Smooth muscle cell (in vitro differentiated cells): ENCODE data around the gene VN1R4. TPM values are rescaled to one million over a fixed set of nuclear protein-coding genes. Genes with fewer than 3 reads are reported as not detected.
"Not testable (repeated sequence)": the region's sequence is repeated elsewhere in the genome, so short reads cannot be mapped to it uniquely, and the experiment has no call there.

Experiments used
- DNase-seq: peaks from one replicate; lab custom pipeline; 2025; ENCODE audit not compliant: unreplicated experiment; lab: John Stamatoyannopoulos, UW
- H2AFZ ChIP-seq: fragments of 200-600 bp; sonication (generic); 2 replicates; pipeline ENCODE4 v1.6.0; 2016; ENCODE audit warnings: antibody characterized with exemption, low read depth, mild to moderate bottlenecking
- H3F3A ChIP-seq: fragments of 200-600 bp; sonication (generic); 2 replicates; pipeline ENCODE4 v1.6.0; 2017; ENCODE audit warnings: antibody characterized with exemption, low read depth
- H3K27ac ChIP-seq: fragments of 200-600 bp; sonication (generic); 2 replicates; pipeline ENCODE4 v1.5.1; 2016; ENCODE audit warnings: low read depth, mild to moderate bottlenecking
- H3K27me3 ChIP-seq: fragments of 200-600 bp; sonication (generic); 2 replicates; pipeline ENCODE4 v1.6.1; 2016; ENCODE audit warnings: low read depth, mild to moderate bottlenecking
- H3K36me3 ChIP-seq: fragments of 200-600 bp; sonication (generic); 2 replicates; pipeline ENCODE4 v1.5.1; 2016; ENCODE audit warnings: low read depth
- H3K4me1 ChIP-seq: fragments of 200-600 bp; sonication (generic); 2 replicates; pipeline ENCODE4 v1.5.1; 2016; ENCODE audit warnings: low read depth
- H3K4me2 ChIP-seq: fragments of 200-600 bp; sonication (generic); 2 replicates; pipeline ENCODE4 v1.6.0; 2016; ENCODE audit warnings: mild to moderate bottlenecking
- H3K4me3 ChIP-seq: fragments of 200-600 bp; sonication (generic); 2 replicates; pipeline ENCODE4 v1.5.1; 2016; ENCODE audit warnings: mild to moderate bottlenecking
- H3K79me2 ChIP-seq: fragments of 200-600 bp; sonication (generic); 2 replicates; pipeline ENCODE4 v1.6.0; 2016; ENCODE audit warnings: low read depth, mild to moderate bottlenecking
- H3K9ac ChIP-seq: fragments of 200-600 bp; sonication (generic); 2 replicates; pipeline ENCODE4 v1.6.0; 2016; ENCODE audit warnings: low read depth
- H3K9me3 ChIP-seq: fragments of 200-600 bp; sonication (generic); replicated peaks from 2 replicates; pipeline ENCODE4 v1.5.1; 2016; ENCODE audit warnings: low read depth
- H4K20me1 ChIP-seq: fragments of 200-600 bp; sonication (generic); 2 replicates; pipeline ENCODE4 v1.6.0; 2016; ENCODE audit warnings: low read depth
- WGBS: methylation state at CpG from one replicate; pipeline ENCODE4 v1.1.7; 2016; ENCODE audit warnings: low lambda C conversion rate; 5-methylcytosine and 5-hydroxymethylcytosine counted together
- polyA plus RNA-seq: library from polyadenylated mRNA; unstranded; fragments of >200 nt; fragmentation: Nextera tagmentation; extraction: Ambion mirVana; gene quantifications from 2 replicates; pipeline ENCODE4 v1.2.1, GENCODE V29; 2016
- total RNA-seq: library from RNA; depleted of rRNA; stranded (reverse); fragments of >200 nt; gene quantifications from 2 replicates; pipeline ENCODE4 v1.2.3, GENCODE V29; 2014
- TF ChIP-seq, protein P1 (sequence below): fragments of 200-600 bp; sonication (generic); IDR thresholded peaks from 2 replicates; pipeline ENCODE4 v1.5.1; 2017; ENCODE audit warnings: borderline replicate concordance, mild to moderate bottlenecking, antibody characterized with exemption; ENCODE audit not compliant: insufficient read depth, poor library complexity, severe bottlenecking

The VN1R4 gene
- total and polyA plus RNA-seq, 2 experiments from 2014 or later: not detected

DNA sequence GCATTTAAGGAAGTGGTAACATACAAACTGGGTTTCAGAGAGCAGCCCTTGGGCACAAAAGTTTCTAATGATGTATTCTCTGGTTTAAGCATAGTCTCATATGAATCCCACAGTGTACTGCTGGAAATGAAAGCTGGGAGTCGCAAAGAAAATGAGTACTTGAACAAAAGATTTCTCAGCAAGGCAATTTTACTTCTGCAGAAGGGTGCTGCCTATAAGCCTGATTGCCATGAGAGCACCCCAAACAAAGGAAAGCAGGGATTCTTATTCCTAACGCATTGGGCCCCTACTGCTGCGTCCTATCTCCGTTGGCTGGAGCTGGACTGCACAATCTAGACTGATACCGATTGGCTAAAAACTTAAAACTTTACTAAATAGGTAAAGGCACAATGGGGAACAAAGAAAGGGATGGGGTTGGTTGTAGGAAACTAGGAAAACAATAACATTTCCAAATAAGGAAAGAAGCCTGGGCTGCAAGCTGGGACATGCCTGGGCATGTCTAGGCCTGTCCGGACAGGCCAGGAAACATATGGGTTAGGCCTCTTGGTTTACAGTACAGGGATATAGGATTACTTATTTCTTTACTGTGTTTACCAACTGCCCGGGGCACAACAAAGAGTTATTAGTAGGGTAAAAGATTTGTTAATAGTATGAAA is 27.4 kb upstream of the VN1R4 start:
- no peak overlapping the region for H3K4me3 ChIP-seq
- DNase-seq: no peak
- no peaks in the 10 kb centered on the region for H3K79me2 ChIP-seq
- peak overlapping the region; percentile 54 for H2AFZ ChIP-seq
- H3K4me2 ChIP-seq: no peak overlapping the region
- no peaks in the 10 kb centered on the region for H4K20me1 ChIP-seq
- no peaks in the 10 kb centered on the region for H3K36me3 ChIP-seq
- no peaks in the 10 kb centered on the region for H3K27me3 ChIP-seq
- H3K9ac ChIP-seq: peak overlapping the region; percentile 51
- H3F3A ChIP-seq: no peaks in the 10 kb centered on the region
- no peaks in the 10 kb centered on the region for H3K4me1 ChIP-seq
- TF ChIP-seq, protein P1, sequence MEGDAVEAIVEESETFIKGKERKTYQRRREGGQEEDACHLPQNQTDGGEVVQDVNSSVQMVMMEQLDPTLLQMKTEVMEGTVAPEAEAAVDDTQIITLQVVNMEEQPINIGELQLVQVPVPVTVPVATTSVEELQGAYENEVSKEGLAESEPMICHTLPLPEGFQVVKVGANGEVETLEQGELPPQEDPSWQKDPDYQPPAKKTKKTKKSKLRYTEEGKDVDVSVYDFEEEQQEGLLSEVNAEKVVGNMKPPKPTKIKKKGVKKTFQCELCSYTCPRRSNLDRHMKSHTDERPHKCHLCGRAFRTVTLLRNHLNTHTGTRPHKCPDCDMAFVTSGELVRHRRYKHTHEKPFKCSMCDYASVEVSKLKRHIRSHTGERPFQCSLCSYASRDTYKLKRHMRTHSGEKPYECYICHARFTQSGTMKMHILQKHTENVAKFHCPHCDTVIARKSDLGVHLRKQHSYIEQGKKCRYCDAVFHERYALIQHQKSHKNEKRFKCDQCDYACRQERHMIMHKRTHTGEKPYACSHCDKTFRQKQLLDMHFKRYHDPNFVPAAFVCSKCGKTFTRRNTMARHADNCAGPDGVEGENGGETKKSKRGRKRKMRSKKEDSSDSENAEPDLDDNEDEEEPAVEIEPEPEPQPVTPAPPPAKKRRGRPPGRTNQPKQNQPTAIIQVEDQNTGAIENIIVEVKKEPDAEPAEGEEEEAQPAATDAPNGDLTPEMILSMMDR: no peak
- H3K9me3 ChIP-seq: peaks cover 3% of the 10 kb centered on the region
- H3K27ac ChIP-seq: peak overlapping the region; percentile 69
- 74% methylated on average over 7 of the region's 7 CpGs for WGBS

DNA sequence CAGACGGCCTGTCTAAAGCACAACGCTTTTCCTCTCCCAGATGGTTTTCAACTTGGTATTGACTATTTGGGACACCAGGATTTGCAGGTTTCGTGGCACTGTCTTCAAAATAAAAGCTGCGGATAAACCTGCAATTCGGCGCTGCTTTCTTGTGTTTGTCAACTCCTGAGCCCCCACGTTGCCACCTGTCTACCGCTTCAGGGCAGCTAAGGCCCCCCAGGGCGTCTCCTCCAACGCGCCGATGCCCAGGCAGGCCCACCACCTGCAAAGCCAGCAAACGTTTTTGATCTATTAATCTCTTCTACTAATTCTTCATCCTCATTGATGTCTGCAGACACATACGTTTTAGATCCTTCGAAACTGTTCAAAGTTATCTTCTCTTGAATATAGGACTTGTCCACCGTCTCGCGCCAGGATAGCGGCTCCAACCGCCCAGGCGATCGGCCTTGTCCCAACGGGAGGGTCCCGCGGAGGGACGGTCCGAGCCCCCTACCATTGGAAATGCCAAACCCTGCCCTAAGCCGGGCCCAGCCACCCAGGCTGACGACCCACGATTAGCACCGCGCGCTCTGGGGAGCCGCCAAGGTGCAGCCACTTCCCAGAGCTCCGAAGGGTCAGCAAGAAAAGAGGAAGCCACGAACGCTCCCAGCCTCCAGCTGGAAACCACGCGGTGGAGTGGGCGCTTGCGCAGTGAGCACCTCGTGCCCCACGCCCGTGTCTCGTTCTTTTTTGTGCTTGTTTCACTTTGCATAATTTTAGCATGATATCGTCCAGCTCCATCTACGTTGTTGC is 23.4 kb upstream of the VN1R4 start:
- H3K79me2 ChIP-seq: no peaks in the 10 kb centered on the region
- no peak for DNase-seq
- H3K4me2 ChIP-seq: no peak overlapping the region
- H2AFZ ChIP-seq: no peak overlapping the region
- H3K9ac ChIP-seq: no peak overlapping the region
- H3K27me3 ChIP-seq: no peaks in the 10 kb centered on the region
- no peaks in the 10 kb centered on the region for H3F3A ChIP-seq
- peaks cover 3% of the 10 kb centered on the region for H3K9me3 ChIP-seq
- no peaks in the 10 kb centered on the region for H3K4me1 ChIP-seq
- H3K36me3 ChIP-seq: no peaks in the 10 kb centered on the region
- no peak overlapping the region for H3K27ac ChIP-seq
- TF ChIP-seq, protein P1: no peak
- H4K20me1 ChIP-seq: no peaks in the 10 kb centered on the region
- 96% methylated on average over 47 of the region's 47 CpGs for WGBS
- no peak overlapping the region for H3K4me3 ChIP-seq

DNA sequence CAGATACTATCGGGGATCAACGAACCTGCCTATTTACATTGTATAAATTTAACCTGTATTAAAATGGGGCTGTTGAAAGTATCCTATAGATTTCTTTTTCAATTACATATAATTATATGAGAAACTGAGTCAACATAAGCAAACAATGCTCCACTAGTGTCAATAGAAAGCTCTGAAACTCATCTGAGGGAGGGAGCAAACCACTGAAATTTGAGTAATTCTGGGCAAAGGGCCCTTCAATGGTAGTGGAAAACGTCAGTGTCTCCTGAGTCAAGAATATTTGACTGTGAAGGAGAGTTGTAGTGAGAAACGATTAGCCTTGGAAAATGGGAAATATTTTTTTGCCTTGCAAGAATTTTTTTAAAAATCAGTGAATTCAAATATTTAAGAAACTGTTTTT is 17.6 kb upstream of the VN1R4 start:
- no peak for DNase-seq
- Histone ChIP-seq H3K79me2 (no peaks in the 10 kb centered on the region), H4K20me1 (no peaks in the 10 kb centered on the region), H3K4me3 (no peak overlapping the region), H3K9me3 (no peaks in the 10 kb centered on the region), H3K27me3 (no peaks in the 10 kb centered on the region), H3K4me1 (no peaks in the 10 kb centered on the region), H3K9ac (no peak overlapping the region), H3K4me2 (no peak overlapping the region), H2AFZ (no peak overlapping the region), H3K27ac (no peak overlapping the region), H3F3A (no peaks in the 10 kb centered on the region), H3K36me3 (no peaks in the 10 kb centered on the region)
- WGBS: 79% methylated on average over 4 of the region's 4 CpGs
- TF ChIP-seq, protein P1: no peak

DNA sequence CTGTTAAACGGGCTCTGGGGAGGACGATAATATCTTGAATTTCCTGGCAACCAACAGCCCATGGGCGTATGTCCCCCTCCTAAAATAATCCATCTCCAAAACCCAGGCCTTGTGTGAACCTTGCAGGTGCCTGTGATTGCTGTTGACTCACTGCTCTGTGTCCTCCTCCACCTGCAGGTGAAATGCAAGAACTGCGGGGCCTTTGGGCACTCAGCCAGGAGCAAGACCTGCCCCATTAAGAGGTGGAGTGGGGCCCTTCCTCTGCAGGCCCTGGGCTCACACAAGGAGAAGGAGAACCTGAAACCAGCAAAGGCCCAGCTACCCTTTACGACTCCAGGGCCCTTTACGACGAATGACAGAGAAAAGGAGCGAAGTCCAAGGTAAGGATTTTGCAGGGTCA is 14.4 kb upstream of the VN1R4 start:
- not testable (repeated sequence) for H3F3A ChIP-seq, H3K36me3 ChIP-seq, H2AFZ ChIP-seq, H3K27ac ChIP-seq, DNase-seq, H3K27me3 ChIP-seq, H3K9me3 ChIP-seq, H3K9ac ChIP-seq, H3K4me3 ChIP-seq, H3K4me2 ChIP-seq, H4K20me1 ChIP-seq, H3K79me2 ChIP-seq
- WGBS: 85% methylated on average over 4 of the region's 8 CpGs
- H3K4me1 ChIP-seq: peaks cover 10% of the 10 kb centered on the region
